Measurements from ENCODE around the gene PAQR4.

Gene PAQR4

GRCh38 chr16:2955779-2956578, 13.2 kb upstream of the PAQR4 start:
- TF ChIP-seq TCF12 (IDR thresholded peaks at IDR 0.05; ENCODE audit: low read depth) (no peak), ZBTB7A (IDR thresholded peaks at IDR 0.05; ENCODE audit: low read depth) (no peak), NFIC (IDR thresholded peaks at IDR 0.05) (no peak), EGR1 (IDR thresholded peaks at IDR 0.05) (no peak), EP300 (IDR thresholded peaks at IDR 0.05; ENCODE audit: borderline replicate concordance) (no peak), YY1 (IDR thresholded peaks at IDR 0.05; ENCODE audit: low read depth) (no peak), CREB1 (IDR thresholded peaks at IDR 0.05; ENCODE audit: low read depth) (no peak), TEAD4 (IDR thresholded peaks at IDR 0.05) (no peak), CEBPB (IDR thresholded peaks at IDR 0.05) (no peak)
- TF ChIP-seq, protein P1, sequence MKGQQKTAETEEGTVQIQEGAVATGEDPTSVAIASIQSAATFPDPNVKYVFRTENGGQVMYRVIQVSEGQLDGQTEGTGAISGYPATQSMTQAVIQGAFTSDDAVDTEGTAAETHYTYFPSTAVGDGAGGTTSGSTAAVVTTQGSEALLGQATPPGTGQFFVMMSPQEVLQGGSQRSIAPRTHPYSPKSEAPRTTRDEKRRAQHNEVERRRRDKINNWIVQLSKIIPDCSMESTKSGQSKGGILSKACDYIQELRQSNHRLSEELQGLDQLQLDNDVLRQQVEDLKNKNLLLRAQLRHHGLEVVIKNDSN (IDR thresholded peaks at IDR 0.05): no peak
- TF ChIP-seq, protein P2, sequence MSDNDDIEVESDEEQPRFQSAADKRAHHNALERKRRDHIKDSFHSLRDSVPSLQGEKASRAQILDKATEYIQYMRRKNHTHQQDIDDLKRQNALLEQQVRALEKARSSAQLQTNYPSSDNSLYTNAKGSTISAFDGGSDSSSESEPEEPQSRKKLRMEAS (IDR thresholded peaks at IDR 0.05): no peak

DNA sequence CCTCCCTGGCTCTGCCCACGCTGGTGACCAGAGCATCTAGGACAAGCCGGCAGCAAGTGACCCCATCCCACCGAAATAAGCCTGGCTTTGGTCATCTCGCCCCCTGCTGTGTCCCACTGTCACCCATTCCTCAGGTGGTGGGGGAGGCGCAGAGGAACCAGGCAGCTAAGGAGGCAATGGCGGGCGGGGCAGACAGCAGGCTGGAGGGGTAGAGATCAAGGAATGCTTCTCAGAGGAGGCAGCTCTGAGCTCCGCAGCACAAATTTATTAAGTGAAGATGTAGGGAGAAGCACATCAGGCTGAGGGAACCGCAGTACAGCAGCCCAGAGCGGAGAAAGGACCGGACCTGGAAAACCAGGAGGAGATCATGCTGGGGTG, 12.6 kb upstream of the PAQR4 start:
- no peak for TF ChIP-seq EGR1 (IDR thresholded peaks at IDR 0.05)
- TF ChIP-seq, protein P2 (IDR thresholded peaks at IDR 0.05): no peak
- no peak for TF ChIP-seq NFIC (IDR thresholded peaks at IDR 0.05)
- no peak for TF ChIP-seq TAF1 (IDR thresholded peaks at IDR 0.05; ENCODE audit: low read depth)
- no peak for TF ChIP-seq TEAD4 (IDR thresholded peaks at IDR 0.05)
- TF ChIP-seq RAD21 (IDR thresholded peaks at IDR 0.05; ENCODE audit: low read depth): no peak
- no peak for TF ChIP-seq ZBTB7A (IDR thresholded peaks at IDR 0.05; ENCODE audit: low read depth)
- no peak for TF ChIP-seq FOXM1 (IDR thresholded peaks at IDR 0.05; ENCODE audit: borderline replicate concordance, low read depth)
- TF ChIP-seq CEBPB (IDR thresholded peaks at IDR 0.05): no peak
- no peak for TF ChIP-seq TCF12 (IDR thresholded peaks at IDR 0.05; ENCODE audit: low read depth)
- TF ChIP-seq CREB1 (IDR thresholded peaks at IDR 0.05; ENCODE audit: low read depth): no peak
- no peak for TF ChIP-seq YY1 (IDR thresholded peaks at IDR 0.05; ENCODE audit: low read depth)
- TF ChIP-seq, protein P1 (IDR thresholded peaks at IDR 0.05): no peak
- no peak for TF ChIP-seq REST (IDR thresholded peaks at IDR 0.05; ENCODE audit: low read depth)
- no peak for TF ChIP-seq EP300 (IDR thresholded peaks at IDR 0.05; ENCODE audit: borderline replicate concordance)

- TF ChIP-seq CREB1 (IDR thresholded peaks at IDR 0.05; ENCODE audit: low read depth) (no peak), REST (IDR thresholded peaks at IDR 0.05; ENCODE audit: low read depth) (no peak), FOXM1 (IDR thresholded peaks at IDR 0.05; ENCODE audit: borderline replicate concordance, low read depth) (no peak), RAD21 (IDR thresholded peaks at IDR 0.05; ENCODE audit: low read depth) (no peak), ZBTB7A (IDR thresholded peaks at IDR 0.05; ENCODE audit: low read depth) (no peak), TEAD4 (IDR thresholded peaks at IDR 0.05) (no peak)
- TF ChIP-seq, protein P1 (IDR thresholded peaks at IDR 0.05): no peak
Observed at GRCh38 chr16:2959206-2959605, 9.9 kb upstream of the PAQR4 start.

- TF ChIP-seq, protein P1 (IDR thresholded peaks at IDR 0.05): no peak
- TF ChIP-seq TEAD4 (IDR thresholded peaks at IDR 0.05): no peak
- TF ChIP-seq FOXM1 (IDR thresholded peaks at IDR 0.05; ENCODE audit: borderline replicate concordance, low read depth): no peak
- TF ChIP-seq, protein P2 (IDR thresholded peaks at IDR 0.05): no peak
- no peak for TF ChIP-seq REST (IDR thresholded peaks at IDR 0.05; ENCODE audit: low read depth)
- no peak for TF ChIP-seq EGR1 (IDR thresholded peaks at IDR 0.05)
- no peak for TF ChIP-seq TCF12 (IDR thresholded peaks at IDR 0.05; ENCODE audit: low read depth)
- no peak for TF ChIP-seq YY1 (IDR thresholded peaks at IDR 0.05; ENCODE audit: low read depth)
- TF ChIP-seq TAF1 (IDR thresholded peaks at IDR 0.05; ENCODE audit: low read depth): no peak
- TF ChIP-seq EP300 (IDR thresholded peaks at IDR 0.05; ENCODE audit: borderline replicate concordance): no peak
- no peak for TF ChIP-seq NFIC (IDR thresholded peaks at IDR 0.05)
- TF ChIP-seq CREB1 (IDR thresholded peaks at IDR 0.05; ENCODE audit: low read depth): no peak
- no peak for TF ChIP-seq ZBTB7A (IDR thresholded peaks at IDR 0.05; ENCODE audit: low read depth)
- no peak for TF ChIP-seq RAD21 (IDR thresholded peaks at IDR 0.05; ENCODE audit: low read depth)
- TF ChIP-seq CEBPB (IDR thresholded peaks at IDR 0.05): no peak
Observed at GRCh38 chr16:2960183-2961010, 8.8 kb upstream of the PAQR4 start.
